ENCODE results near the gene MAP2K6.
"Not testable (repeated sequence)": the region's sequence is repeated elsewhere in the genome, so short reads cannot be mapped to it uniquely, and the experiment has no call there.

Gene MAP2K6

GRCh38 chr17:69478916-69479315 lies 64.4 kb downstream of the MAP2K6 start:
- no peak for FAIRE-seq
- TF ChIP-seq POLR2AphosphoS5 (IDR thresholded peaks at IDR 0.05; ENCODE audit: low read depth, low read length) (no peak), POU2F2 (IDR thresholded peaks at IDR 0.05; ENCODE audit: low read depth, low read length) (no peak), PAX5 (IDR thresholded peaks at IDR 0.05; ENCODE audit: insufficient read depth, low read length, severe bottlenecking) (no peak), SPI1 (IDR thresholded peaks at IDR 0.05; ENCODE audit: low read depth, low read length) (no peak), POLR2A (IDR thresholded peaks at IDR 0.05; ENCODE audit: low read depth, low read length) (no peak), TAF1 (IDR thresholded peaks at IDR 0.05; ENCODE audit: low read depth, low read length) (no peak)
- DNase-seq (ENCODE audit: insufficient read length, low spot score): no peak

GRCh38 chr17:69479756-69480155 lies 65.3 kb downstream of the MAP2K6 start:
- not testable (repeated sequence) for FAIRE-seq; DNase-seq (ENCODE audit: insufficient read length, low spot score)

GRCh38 chr17:69480245-69480644 lies 65.7 kb downstream of the MAP2K6 start:
- TF ChIP-seq PAX5 (IDR thresholded peaks at IDR 0.05; ENCODE audit: insufficient read depth, low read length, severe bottlenecking): no peak
- no peak for TF ChIP-seq SPI1 (IDR thresholded peaks at IDR 0.05; ENCODE audit: low read depth, low read length)
- no peak for FAIRE-seq
- no peak for DNase-seq (ENCODE audit: insufficient read length, low spot score)

GRCh38 chr17:69485251-69485661 lies 70.8 kb downstream of the MAP2K6 start:
- no peak for FAIRE-seq
- no peak for DNase-seq (ENCODE audit: insufficient read length, low spot score)
- TF ChIP-seq TAF1 (IDR thresholded peaks at IDR 0.05; ENCODE audit: low read depth, low read length): no peak
- no peak for TF ChIP-seq POLR2A (IDR thresholded peaks at IDR 0.05; ENCODE audit: low read depth, low read length)
- TF ChIP-seq PAX5 (IDR thresholded peaks at IDR 0.05; ENCODE audit: insufficient read depth, low read length, severe bottlenecking): no peak
- no peak for TF ChIP-seq SPI1 (IDR thresholded peaks at IDR 0.05; ENCODE audit: low read depth, low read length)
- TF ChIP-seq POU2F2 (IDR thresholded peaks at IDR 0.05; ENCODE audit: low read depth, low read length): no peak
- TF ChIP-seq POLR2AphosphoS5 (IDR thresholded peaks at IDR 0.05; ENCODE audit: low read depth, low read length): no peak

GRCh38 chr17:69485901-69486643 lies 71.6 kb downstream of the MAP2K6 start:
- no peak for TF ChIP-seq POLR2A (IDR thresholded peaks at IDR 0.05; ENCODE audit: low read depth, low read length)
- no peak for TF ChIP-seq POLR2AphosphoS5 (IDR thresholded peaks at IDR 0.05; ENCODE audit: low read depth, low read length)
- TF ChIP-seq PAX5 (IDR thresholded peaks at IDR 0.05; ENCODE audit: insufficient read depth, low read length, severe bottlenecking): no peak
- peak; percentile 73 for FAIRE-seq
- DNase-seq (ENCODE audit: insufficient read length, low spot score): no peak

GRCh38 chr17:69486779-69487637 lies 72.5 kb downstream of the MAP2K6 start:
- no peak for DNase-seq (ENCODE audit: insufficient read length, low spot score)
- peak; percentile 55 for FAIRE-seq
- TF ChIP-seq PAX5 (IDR thresholded peaks at IDR 0.05; ENCODE audit: insufficient read depth, low read length, severe bottlenecking): no peak
- no peak for TF ChIP-seq POLR2A (IDR thresholded peaks at IDR 0.05; ENCODE audit: low read depth, low read length)
- TF ChIP-seq POLR2AphosphoS5 (IDR thresholded peaks at IDR 0.05; ENCODE audit: low read depth, low read length): no peak
- no peak for TF ChIP-seq SPI1 (IDR thresholded peaks at IDR 0.05; ENCODE audit: low read depth, low read length)
- TF ChIP-seq POU2F2 (IDR thresholded peaks at IDR 0.05; ENCODE audit: low read depth, low read length): no peak
- no peak for TF ChIP-seq TAF1 (IDR thresholded peaks at IDR 0.05; ENCODE audit: low read depth, low read length)

- FAIRE-seq (no peak), DNase-seq (ENCODE audit: insufficient read length, low spot score) (no peak)
- no peak for TF ChIP-seq POLR2AphosphoS5 (IDR thresholded peaks at IDR 0.05; ENCODE audit: low read depth, low read length)
- no peak for TF ChIP-seq POU2F2 (IDR thresholded peaks at IDR 0.05; ENCODE audit: low read depth, low read length)
- no peak for TF ChIP-seq POLR2A (IDR thresholded peaks at IDR 0.05; ENCODE audit: low read depth, low read length)
- TF ChIP-seq PAX5 (IDR thresholded peaks at IDR 0.05; ENCODE audit: insufficient read depth, low read length, severe bottlenecking): no peak
- no peak for TF ChIP-seq SPI1 (IDR thresholded peaks at IDR 0.05; ENCODE audit: low read depth, low read length)
- no peak for TF ChIP-seq TAF1 (IDR thresholded peaks at IDR 0.05; ENCODE audit: low read depth, low read length)
These were observed 74.8 kb downstream of the MAP2K6 start for GRCh38 chr17:69489313-69489712.

- FAIRE-seq (no peak), DNase-seq (ENCODE audit: insufficient read length, low spot score) (no peak)
- TF ChIP-seq POLR2AphosphoS5 (IDR thresholded peaks at IDR 0.05; ENCODE audit: low read depth, low read length) (no peak), SPI1 (IDR thresholded peaks at IDR 0.05; ENCODE audit: low read depth, low read length) (no peak), POLR2A (IDR thresholded peaks at IDR 0.05; ENCODE audit: low read depth, low read length) (no peak), PAX5 (IDR thresholded peaks at IDR 0.05; ENCODE audit: insufficient read depth, low read length, severe bottlenecking) (no peak), TAF1 (IDR thresholded peaks at IDR 0.05; ENCODE audit: low read depth, low read length) (no peak), POU2F2 (IDR thresholded peaks at IDR 0.05; ENCODE audit: low read depth, low read length) (no peak)
These were observed 78.0 kb downstream of the MAP2K6 start for GRCh38 chr17:69492410-69493071.

GRCh38 chr17:69495787-69496186 lies 81.3 kb downstream of the MAP2K6 start:
- TF ChIP-seq SPI1 (IDR thresholded peaks at IDR 0.05; ENCODE audit: low read depth, low read length) (no peak), POU2F2 (IDR thresholded peaks at IDR 0.05; ENCODE audit: low read depth, low read length) (no peak), TAF1 (IDR thresholded peaks at IDR 0.05; ENCODE audit: low read depth, low read length) (no peak), PAX5 (IDR thresholded peaks at IDR 0.05; ENCODE audit: insufficient read depth, low read length, severe bottlenecking) (no peak), POLR2A (IDR thresholded peaks at IDR 0.05; ENCODE audit: low read depth, low read length) (no peak), POLR2AphosphoS5 (IDR thresholded peaks at IDR 0.05; ENCODE audit: low read depth, low read length) (no peak)
- DNase-seq (ENCODE audit: insufficient read length, low spot score) (no peak), FAIRE-seq (no peak)

Measured in GM12891 (cell line).